Measurements from ENCODE around the gene CADM1.

DNA sequence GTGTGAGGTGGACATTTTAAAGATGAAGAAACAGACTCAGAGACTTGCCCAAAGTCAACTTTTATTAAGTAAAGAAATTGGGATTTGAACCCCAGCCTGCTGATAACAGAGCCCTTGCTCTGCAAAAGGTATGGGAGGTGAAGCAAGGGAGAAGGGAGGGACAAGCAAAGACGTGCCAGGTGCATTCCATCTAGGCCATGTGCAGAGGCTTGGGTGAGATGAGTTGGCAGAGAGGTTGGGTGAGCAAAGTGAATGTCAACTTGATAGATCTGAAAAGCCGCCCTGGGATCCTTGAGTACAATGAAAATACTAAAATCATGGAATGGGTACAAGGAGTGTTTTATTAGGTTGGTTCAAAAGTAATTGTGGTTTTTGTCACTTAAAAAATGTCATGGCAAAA, 341.3 kb downstream of the CADM1 start:
- no peak for TF ChIP-seq POLR2AphosphoS5 (IDR thresholded peaks at IDR 0.05)
- TF ChIP-seq POLR2A (IDR thresholded peaks at IDR 0.05) = no peak
- TF ChIP-seq, protein P1, sequence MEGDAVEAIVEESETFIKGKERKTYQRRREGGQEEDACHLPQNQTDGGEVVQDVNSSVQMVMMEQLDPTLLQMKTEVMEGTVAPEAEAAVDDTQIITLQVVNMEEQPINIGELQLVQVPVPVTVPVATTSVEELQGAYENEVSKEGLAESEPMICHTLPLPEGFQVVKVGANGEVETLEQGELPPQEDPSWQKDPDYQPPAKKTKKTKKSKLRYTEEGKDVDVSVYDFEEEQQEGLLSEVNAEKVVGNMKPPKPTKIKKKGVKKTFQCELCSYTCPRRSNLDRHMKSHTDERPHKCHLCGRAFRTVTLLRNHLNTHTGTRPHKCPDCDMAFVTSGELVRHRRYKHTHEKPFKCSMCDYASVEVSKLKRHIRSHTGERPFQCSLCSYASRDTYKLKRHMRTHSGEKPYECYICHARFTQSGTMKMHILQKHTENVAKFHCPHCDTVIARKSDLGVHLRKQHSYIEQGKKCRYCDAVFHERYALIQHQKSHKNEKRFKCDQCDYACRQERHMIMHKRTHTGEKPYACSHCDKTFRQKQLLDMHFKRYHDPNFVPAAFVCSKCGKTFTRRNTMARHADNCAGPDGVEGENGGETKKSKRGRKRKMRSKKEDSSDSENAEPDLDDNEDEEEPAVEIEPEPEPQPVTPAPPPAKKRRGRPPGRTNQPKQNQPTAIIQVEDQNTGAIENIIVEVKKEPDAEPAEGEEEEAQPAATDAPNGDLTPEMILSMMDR (IDR thresholded peaks at IDR 0.05) = no peak

Measured in prostate gland (tissue), 2 donors.